Astrocyte (in vitro differentiated cells and primary cell): ENCODE data around the gene EVC2. TPM values are rescaled to one million over a fixed set of nuclear protein-coding genes. Genes with fewer than 3 reads are reported as not detected.

Experiments
- total RNA-seq: library from RNA; stranded (reverse); gene quantifications from 2 replicates; pipeline ENCODE4 v1.2.1, GENCODE V29; 2021

EVC2 gene
- total RNA-seq, 1 donor from 2014 or later: 3.3 TPM

Other genes starting within 250 kb of the EVC2 start
- gene EVC, start 2.6 kb upstream of the EVC2 start, total RNA-seq: 23.9 and 24.0 TPM in 2 replicates
- 59.6 and 67.4 TPM in 2 replicates for gene CRMP1, start 184.5 kb upstream of the EVC2 start, total RNA-seq